ENCODE measurements around the gene ADARB2. TPM values are rescaled to one million over a fixed set of nuclear protein-coding genes. Genes with fewer than 3 reads are reported as not detected.

The ADARB2 gene
- total and polyA plus RNA-seq, 4 donors: under 0.01 to 0.79 TPM; not detected in 2

GRCh38 chr10:1451941-1452340, 285.4 kb downstream of the ADARB2 start:
- H3K9me3 ChIP-seq (ENCODE audit: control insufficient read depth, low read length): no peaks in the 10 kb centered on the region
- no peak for ATAC-seq (ENCODE audit: low FRiP score)
- no peak overlapping the region for H3K4me3 ChIP-seq (ENCODE audit: low read length in 2 of 2)
- no peak overlapping the region for H3K27ac ChIP-seq (ENCODE audit: low read depth in 1 of 2, low read length in 2 of 2)
- intact Hi-C loops (cut with DNase I): no loop called here
- no peak for DNase-seq
- no peaks in the 10 kb centered on the region for H3K27me3 ChIP-seq (ENCODE audit: control insufficient read depth in 1 of 2, insufficient read depth in 2 of 2, low read length in 1 of 2)
- H3K4me1 ChIP-seq (ENCODE audit: control insufficient read depth in 1 of 2, insufficient read depth in 2 of 2, low read length in 2 of 2): no peaks in the 10 kb centered on the region
- 85 to 88% methylated on average over 7 of the region's 7 CpGs for WGBS, 2 donors
- H3K36me3 ChIP-seq (ENCODE audit: control insufficient read depth in 1 of 2, insufficient read depth in 2 of 2, low read length in 1 of 2): no peaks in the 10 kb centered on the region

GRCh38 chr10:1451362-1451888, 285.9 kb downstream of the ADARB2 start:
- ATAC-seq (ENCODE audit: low FRiP score) (no peak), DNase-seq (no peak)
- no peak overlapping the region for H3K4me3 ChIP-seq (ENCODE audit: low read length in 2 of 2)
- no peak overlapping the region for H3K27ac ChIP-seq (ENCODE audit: low read depth in 1 of 2, low read length in 2 of 2)
- H3K4me1 ChIP-seq (ENCODE audit: control insufficient read depth in 1 of 2, insufficient read depth in 2 of 2, low read length in 2 of 2): no peaks in the 10 kb centered on the region
- no peaks in the 10 kb centered on the region for H3K27me3 ChIP-seq (ENCODE audit: control insufficient read depth in 1 of 2, insufficient read depth in 2 of 2, low read length in 1 of 2)
- intact Hi-C loops (cut with DNase I): no loop called here
- 82 to 83% methylated on average over 4 of the region's 4 CpGs for WGBS, 2 donors
- H3K36me3 ChIP-seq (ENCODE audit: control insufficient read depth in 1 of 2, insufficient read depth in 2 of 2, low read length in 1 of 2): no peaks in the 10 kb centered on the region
- no peaks in the 10 kb centered on the region for H3K9me3 ChIP-seq (ENCODE audit: control insufficient read depth, low read length)

GRCh38 chr10:1449572-1450205, 287.6 kb downstream of the ADARB2 start:
- Histone ChIP-seq H3K36me3 (ENCODE audit: control insufficient read depth in 1 of 2, insufficient read depth in 2 of 2, low read length in 1 of 2) (no peaks in the 10 kb centered on the region), H3K27ac (ENCODE audit: low read depth in 1 of 2, low read length in 2 of 2) (no peak overlapping the region), H3K4me3 (ENCODE audit: low read length in 2 of 2) (no peak overlapping the region), H3K9me3 (ENCODE audit: control insufficient read depth, low read length) (no peaks in the 10 kb centered on the region), H3K4me1 (ENCODE audit: control insufficient read depth in 1 of 2, insufficient read depth in 2 of 2, low read length in 2 of 2) (no peaks in the 10 kb centered on the region), H3K27me3 (ENCODE audit: control insufficient read depth in 1 of 2, insufficient read depth in 2 of 2, low read length in 1 of 2) (no peaks in the 10 kb centered on the region)
- DNase-seq (no peak), ATAC-seq (ENCODE audit: low FRiP score) (no peak)
- WGBS, 2 donors: 67 to 74% methylated on average over 16 of the region's 16 CpGs
- intact Hi-C loops (cut with DNase I): no loop called here

- ATAC-seq (ENCODE audit: low FRiP score) (no peak), DNase-seq (no peak)
- 76 to 85% methylated on average over 7 of the region's 7 CpGs for WGBS, 2 donors
- H3K36me3 ChIP-seq (ENCODE audit: control insufficient read depth in 1 of 2, insufficient read depth in 2 of 2, low read length in 1 of 2): no peaks in the 10 kb centered on the region
- no peak overlapping the region for H3K27ac ChIP-seq (ENCODE audit: low read depth in 1 of 2, low read length in 2 of 2)
- H3K27me3 ChIP-seq (ENCODE audit: control insufficient read depth in 1 of 2, insufficient read depth in 2 of 2, low read length in 1 of 2): no peaks in the 10 kb centered on the region
- intact Hi-C loops (cut with DNase I): no loop called here
- H3K9me3 ChIP-seq (ENCODE audit: control insufficient read depth, low read length): no peaks in the 10 kb centered on the region
- H3K4me1 ChIP-seq (ENCODE audit: control insufficient read depth in 1 of 2, insufficient read depth in 2 of 2, low read length in 2 of 2): no peaks in the 10 kb centered on the region
- no peak overlapping the region for H3K4me3 ChIP-seq (ENCODE audit: low read length in 2 of 2)
These were observed 288.3 kb downstream of the ADARB2 start for GRCh38 chr10:1449021-1449420.

GRCh38 chr10:1448252-1448930, 288.9 kb downstream of the ADARB2 start:
- intact Hi-C loops (cut with DNase I): no loop called here
- 36 to 40% methylated on average over 4 of the region's 4 CpGs for WGBS, 2 donors
- no peaks in the 10 kb centered on the region for H3K9me3 ChIP-seq (ENCODE audit: control insufficient read depth, low read length)
- DNase-seq: no peak
- no peaks in the 10 kb centered on the region for H3K27me3 ChIP-seq (ENCODE audit: control insufficient read depth in 1 of 2, insufficient read depth in 2 of 2, low read length in 1 of 2)
- no peaks in the 10 kb centered on the region for H3K4me1 ChIP-seq (ENCODE audit: control insufficient read depth in 1 of 2, insufficient read depth in 2 of 2, low read length in 2 of 2)
- ATAC-seq (ENCODE audit: low FRiP score): no peak
- no peak overlapping the region for H3K27ac ChIP-seq (ENCODE audit: low read depth in 1 of 2, low read length in 2 of 2)
- no peaks in the 10 kb centered on the region for H3K36me3 ChIP-seq (ENCODE audit: control insufficient read depth in 1 of 2, insufficient read depth in 2 of 2, low read length in 1 of 2)
- no peak overlapping the region for H3K4me3 ChIP-seq (ENCODE audit: low read length in 2 of 2)

- Histone ChIP-seq H3K9me3 (ENCODE audit: control insufficient read depth, low read length) (no peaks in the 10 kb centered on the region), H3K27me3 (ENCODE audit: control insufficient read depth in 1 of 2, insufficient read depth in 2 of 2, low read length in 1 of 2) (no peaks in the 10 kb centered on the region), H3K27ac (ENCODE audit: low read depth in 1 of 2, low read length in 2 of 2) (no peak overlapping the region), H3K4me1 (ENCODE audit: control insufficient read depth in 1 of 2, insufficient read depth in 2 of 2, low read length in 2 of 2) (no peaks in the 10 kb centered on the region), H3K36me3 (ENCODE audit: control insufficient read depth in 1 of 2, insufficient read depth in 2 of 2, low read length in 1 of 2) (no peaks in the 10 kb centered on the region), H3K4me3 (ENCODE audit: low read length in 2 of 2) (no peak overlapping the region)
- ATAC-seq (ENCODE audit: low FRiP score) (no peak), DNase-seq (no peak)
- 89 to 90% methylated on average over 2 of the region's 2 CpGs for WGBS, 2 donors
- intact Hi-C loops (cut with DNase I): no loop called here
These were observed 292.5 kb downstream of the ADARB2 start for GRCh38 chr10:1444826-1445225.

- intact Hi-C loops (cut with DNase I): no loop called here
- 70 to 73% methylated on average over 2 of the region's 2 CpGs for WGBS, 2 donors
- Histone ChIP-seq H3K9me3 (ENCODE audit: control insufficient read depth, low read length) (no peaks in the 10 kb centered on the region), H3K4me3 (ENCODE audit: low read length in 2 of 2) (no peak overlapping the region), H3K36me3 (ENCODE audit: control insufficient read depth in 1 of 2, insufficient read depth in 2 of 2, low read length in 1 of 2) (no peaks in the 10 kb centered on the region), H3K4me1 (ENCODE audit: control insufficient read depth in 1 of 2, insufficient read depth in 2 of 2, low read length in 2 of 2) (no peaks in the 10 kb centered on the region), H3K27ac (ENCODE audit: low read depth in 1 of 2, low read length in 2 of 2) (no peak overlapping the region), H3K27me3 (ENCODE audit: control insufficient read depth in 1 of 2, insufficient read depth in 2 of 2, low read length in 1 of 2) (no peaks in the 10 kb centered on the region)
- DNase-seq (no peak), ATAC-seq (ENCODE audit: low FRiP score) (no peak)
These were observed 296.4 kb downstream of the ADARB2 start for GRCh38 chr10:1440897-1441296.

- WGBS, 2 donors: 51 to 54% methylated on average over 22 of the region's 22 CpGs
- no peaks in the 10 kb centered on the region for H3K36me3 ChIP-seq (ENCODE audit: control insufficient read depth in 1 of 2, insufficient read depth in 2 of 2, low read length in 1 of 2)
- no peak for ATAC-seq (ENCODE audit: low FRiP score)
- no peak for DNase-seq
- H3K27ac ChIP-seq (ENCODE audit: low read depth in 1 of 2, low read length in 2 of 2): no peak overlapping the region
- no peaks in the 10 kb centered on the region for H3K9me3 ChIP-seq (ENCODE audit: control insufficient read depth, low read length)
- no peak overlapping the region for H3K4me3 ChIP-seq (ENCODE audit: low read length in 2 of 2)
- H3K4me1 ChIP-seq (ENCODE audit: control insufficient read depth in 1 of 2, insufficient read depth in 2 of 2, low read length in 2 of 2): no peaks in the 10 kb centered on the region
- no peaks in the 10 kb centered on the region for H3K27me3 ChIP-seq (ENCODE audit: control insufficient read depth in 1 of 2, insufficient read depth in 2 of 2, low read length in 1 of 2)
- intact Hi-C loops (cut with DNase I): no loop called here
These were observed 302.2 kb downstream of the ADARB2 start for GRCh38 chr10:1434912-1435692.

Measured in aorta (tissue), 5 donors.